Erythroblast (primary cell): ENCODE results near the gene DLAT.

Experiments
- GATA1 ChIP-seq: IDR thresholded peaks from 2 replicates; pipeline ENCODE4 v1.6.1; 2011; ENCODE audit warnings: low read depth, mild to moderate bottlenecking, control low read depth, low read length, moderate library complexity
- POLR2A ChIP-seq: IDR thresholded peaks from 2 replicates; pipeline ENCODE4 v1.6.1; 2011; ENCODE audit warnings: mild to moderate bottlenecking, low read length

GRCh38 chr11:112024178-112024772 lies 933 bp upstream of the DLAT start:
- no peak for TF ChIP-seq POLR2A
- no peak for TF ChIP-seq GATA1
